Renal cortex interstitium (tissue), 15 donors: ENCODE measurements around the gene SLC52A1. TPM values are rescaled to one million over a fixed set of nuclear protein-coding genes. Genes with fewer than 3 reads are reported as not detected.
"Not testable (repeated sequence)": the region's sequence is repeated elsewhere in the genome, so short reads cannot be mapped to it uniquely, and the experiment has no call there.

Experiments
- DNase-seq, 11 donors: peaks; one replicate each; pipeline ENCODE4 v3.0.0-alpha.2; 2013; ENCODE audit warnings: low read depth in 9 of 11, low spot score in 4 of 11; ENCODE audit errors: extremely low read depth in 1 of 11
- long read RNA-seq, 16 experiments: transcript quantifications; one replicate each; lab custom pipeline, GENCODE V29; 2026
- polyA plus RNA-seq, 3 donors: library from polyadenylated mRNA; unstranded; fragments of 120-200 nt; gene quantifications; one replicate each; pipeline ENCODE4 v1.2.1, GENCODE V29; 2013; ENCODE audit not compliant: insufficient read length in 3 of 3

SLC52A1 gene
- under 1 TPM; 0.16 to 0.47 (median 0.16) TPM for polyA plus RNA-seq
- long read RNA-seq, donor 1: 0 reads
- long read RNA-seq, donor 2: 0 reads
- long read RNA-seq, donor 3: 0 reads
- long read RNA-seq, donor 4: 0 reads
- long read RNA-seq, donor 5: 0 reads
- long read RNA-seq, donor 6: 0 reads
- long read RNA-seq, donor 7: 0 reads
- long read RNA-seq, donor 8: 0 reads
- long read RNA-seq, donor 9: 0 reads
- long read RNA-seq, donor 10: 0 reads
- long read RNA-seq, donor 11: 0 reads
- long read RNA-seq, donor 12: 0 reads
- long read RNA-seq, donor 13: 0 reads
- long read RNA-seq, donor 14: 0 reads
- long read RNA-seq, donor 15: 0 reads
- long read RNA-seq, donor 16: 0 reads

DNA sequence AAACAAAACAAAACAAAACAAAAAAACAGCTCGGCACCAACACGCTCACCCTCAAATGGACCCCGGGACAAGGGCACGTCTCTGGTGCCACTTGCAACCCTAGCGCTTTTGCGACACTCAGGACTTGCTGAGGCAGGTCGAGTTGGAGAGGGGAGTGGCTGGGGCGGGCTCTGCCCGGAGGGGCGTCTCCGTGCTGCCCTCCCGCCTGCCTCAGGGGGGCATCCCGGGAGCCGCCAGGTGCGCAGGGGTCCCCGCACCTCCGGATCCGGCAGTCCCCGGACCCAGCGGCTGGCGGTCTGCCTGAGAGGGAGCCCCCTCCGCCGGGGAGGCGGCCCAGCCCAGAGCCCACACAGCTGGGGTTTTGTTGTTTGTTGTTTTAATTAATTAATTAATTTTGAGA is at the start of gene SLC52A1:
SLC52A1 (minus strand) TSS at position 112 of the 400 bp plus-strand sequence. CDS start 820 bp downstream, outside the sequence.
- DNase-seq: peak in 1 of 11 donors; percentile 6

DNA sequence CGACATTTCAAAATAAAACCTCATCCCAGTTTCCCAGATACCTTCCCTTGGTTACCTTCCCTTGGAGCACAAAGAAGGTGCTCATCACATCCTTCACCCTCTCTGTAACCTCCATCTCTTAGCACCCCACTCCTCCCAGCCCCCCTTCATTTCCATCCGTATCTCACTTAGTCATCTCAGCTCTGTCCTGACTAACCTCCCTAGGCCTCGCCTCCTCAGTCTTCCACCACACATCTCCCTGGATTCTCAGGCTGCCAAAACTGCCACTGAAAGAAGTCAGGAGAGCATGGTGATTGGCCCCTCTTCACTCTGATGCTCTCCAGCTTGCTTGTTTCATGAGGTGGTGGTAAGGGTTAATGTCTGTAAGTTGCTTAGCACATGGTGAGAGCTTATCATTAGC is 45.4 kb upstream of the SLC52A1 start:
- no peak for DNase-seq

DNA sequence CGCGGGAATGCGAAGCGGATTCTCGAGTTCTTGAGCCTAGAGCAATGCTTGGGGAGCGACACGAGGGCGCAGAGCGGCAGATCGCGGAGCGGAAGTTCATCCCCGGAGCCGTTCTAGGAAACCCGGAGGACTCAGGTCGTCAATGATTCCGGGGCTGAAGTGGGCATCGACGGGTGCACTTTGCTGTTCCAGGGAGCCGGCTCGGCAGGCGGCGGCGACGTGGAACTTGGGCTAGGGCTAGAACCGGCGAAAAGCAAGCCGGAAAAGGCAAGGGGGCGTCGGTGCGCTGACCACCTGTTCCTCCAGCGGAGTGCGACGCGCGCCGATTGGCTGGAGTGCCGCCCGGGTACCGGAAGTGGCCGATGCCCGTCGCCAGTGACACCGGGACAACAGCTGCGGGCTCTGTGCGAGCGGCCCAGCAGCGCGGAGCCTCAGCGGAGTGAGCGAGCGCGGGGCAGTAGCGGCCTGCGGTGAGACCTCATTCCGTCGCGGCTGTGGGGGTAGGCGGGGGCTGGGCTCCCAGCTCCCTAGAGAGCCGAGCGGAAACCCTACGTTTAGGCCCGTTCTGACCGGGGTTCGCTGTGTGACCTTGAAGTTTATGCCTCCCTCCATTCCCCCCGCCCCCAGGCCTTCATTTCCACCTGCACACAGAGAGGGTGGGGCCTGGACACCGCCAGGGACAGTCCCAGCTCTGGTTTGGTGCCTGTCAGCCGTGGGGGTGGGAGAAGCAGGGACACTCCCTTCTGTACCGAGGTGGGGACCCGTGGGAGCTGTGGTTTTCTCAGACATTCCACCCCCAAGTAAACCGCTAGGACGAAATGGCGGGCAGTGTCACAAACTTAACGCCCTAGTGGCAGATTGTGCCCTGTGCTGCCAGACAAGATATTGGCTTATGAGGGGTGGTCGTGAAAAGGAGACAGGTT is 43.1 kb upstream of the SLC52A1 start, which contains the start of gene ZFP3:
ZFP3 (plus strand) TSS at position 362 of the 923 bp plus-strand sequence. CDS start 13,038 bp downstream, outside the sequence.
- DNase-seq: peak; percentile 70 to 85 (median 77)

DNA sequence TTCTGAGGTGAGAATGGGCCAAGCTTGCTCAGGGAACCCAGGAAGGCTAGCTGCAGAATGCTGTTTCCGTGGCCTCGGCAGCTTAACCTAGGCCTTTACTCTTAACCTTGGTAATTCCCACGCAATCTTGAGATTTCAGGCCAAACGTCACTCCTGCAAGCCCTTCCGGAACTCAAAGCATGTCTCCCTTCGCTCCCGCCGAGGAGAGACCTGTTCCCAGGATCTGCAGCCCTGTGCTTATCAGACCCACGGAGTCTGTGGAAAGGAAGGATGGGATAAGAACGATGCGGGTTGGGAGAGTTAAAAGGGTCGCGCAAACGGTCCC is 42.5 kb upstream of the SLC52A1 start:
- DNase-seq: peak in 1 of 11 donors; percentile 10

DNA sequence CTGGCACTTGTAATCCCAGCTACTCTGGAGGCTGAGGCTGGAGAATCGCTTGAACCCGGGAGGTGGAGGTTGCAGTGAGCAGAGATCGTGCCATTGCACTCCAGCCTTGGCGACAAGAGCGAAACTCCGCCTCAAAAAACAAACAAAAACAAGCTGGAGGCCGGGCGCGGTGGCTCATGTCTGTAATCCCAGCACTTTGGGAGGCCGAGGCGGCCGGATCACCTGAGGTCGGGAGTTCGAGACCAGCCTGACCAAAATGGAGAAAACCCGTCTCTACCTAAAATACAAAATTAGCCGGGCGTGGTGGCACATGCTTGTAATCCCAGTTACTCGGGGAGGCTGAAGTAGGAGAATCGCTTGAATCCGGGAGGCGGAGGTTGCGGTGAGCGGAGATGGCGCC is 42.0 kb upstream of the SLC52A1 start:
- DNase-seq: not testable (repeated sequence)

DNA sequence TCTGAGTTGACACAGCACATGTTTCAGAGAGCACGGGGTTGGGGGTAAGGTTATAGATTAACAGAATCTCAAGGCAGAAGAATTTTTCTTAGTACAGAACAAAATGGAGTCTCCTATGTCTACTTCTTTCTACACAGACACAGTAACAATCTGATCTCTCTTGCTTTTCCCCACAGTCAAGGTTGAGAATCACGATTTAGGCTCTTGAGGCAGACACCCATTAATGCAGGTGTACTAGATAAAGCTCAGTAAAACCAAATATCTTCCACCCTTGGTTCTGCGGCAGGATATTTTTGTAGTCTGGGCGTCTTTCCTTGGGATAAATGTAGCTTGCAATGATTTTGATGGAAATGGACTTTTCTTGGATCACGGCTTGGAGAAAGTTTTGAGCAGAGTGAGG is 40.2 kb upstream of the SLC52A1 start:
- DNase-seq: not testable (repeated sequence)

DNA sequence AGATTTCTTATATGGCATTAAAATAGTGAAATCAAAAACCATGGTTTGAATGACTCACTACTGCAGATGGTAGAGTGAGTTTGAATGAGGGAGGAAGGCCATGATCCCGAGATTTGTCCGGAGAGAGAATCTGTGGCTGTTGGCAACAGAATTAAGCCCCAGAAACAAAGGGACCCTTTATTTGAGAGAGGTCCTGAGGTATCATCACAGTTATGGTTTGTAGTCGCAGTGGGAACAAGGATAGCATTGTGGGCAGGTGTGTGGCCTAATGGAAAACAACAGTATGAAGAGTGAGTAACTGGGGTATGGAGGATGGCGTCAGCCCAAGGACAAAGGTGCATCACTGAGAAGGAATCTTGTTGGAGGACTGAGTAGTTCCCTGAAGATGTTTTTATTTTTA is 34.5 kb upstream of the SLC52A1 start:
- no peak for DNase-seq

DNA sequence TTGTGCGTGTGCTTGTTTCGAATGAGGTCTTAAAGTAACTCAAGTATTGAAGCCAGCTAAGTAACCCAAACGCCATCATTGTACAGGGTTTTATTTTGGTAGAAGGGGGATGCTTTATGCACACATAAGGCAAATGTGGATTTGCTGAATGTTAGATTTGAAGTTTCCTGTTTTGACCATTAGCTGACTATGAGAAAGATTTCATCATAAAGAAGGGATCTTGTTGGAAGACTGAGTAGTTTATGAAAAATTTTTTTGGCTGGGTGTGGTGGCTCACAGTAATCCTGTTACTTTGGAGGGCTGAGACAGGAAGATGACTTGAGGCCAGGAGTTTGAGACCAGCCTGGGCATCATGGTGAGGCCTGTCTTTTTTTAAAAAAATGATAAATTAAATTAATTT is 33.0 kb upstream of the SLC52A1 start:
- no peak for DNase-seq

DNA sequence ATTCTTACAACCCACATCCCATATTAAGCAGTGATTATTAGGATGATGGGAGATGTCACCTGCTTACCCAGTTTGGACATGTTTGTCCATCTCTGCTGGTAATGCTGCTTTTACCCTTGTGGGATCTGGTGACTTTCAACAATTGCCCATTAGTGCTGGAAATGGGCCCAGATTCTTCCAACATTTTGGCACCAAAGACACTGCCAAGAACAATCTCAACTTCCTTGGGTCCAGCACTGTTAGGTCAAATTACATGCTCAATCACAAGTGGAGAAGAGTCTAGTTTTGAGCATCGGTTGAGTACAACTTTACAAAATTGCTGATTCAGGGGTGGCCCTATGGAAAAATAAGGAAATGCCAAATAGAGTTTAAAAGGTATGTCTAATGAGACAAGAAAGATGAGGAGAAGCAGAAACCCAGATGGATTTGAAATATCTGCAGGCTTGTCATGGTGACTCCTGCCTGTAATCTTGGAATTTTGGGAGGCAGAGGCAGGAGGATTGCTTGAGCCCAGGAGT is 30.1 kb upstream of the SLC52A1 start:
- DNase-seq: no peak

DNA sequence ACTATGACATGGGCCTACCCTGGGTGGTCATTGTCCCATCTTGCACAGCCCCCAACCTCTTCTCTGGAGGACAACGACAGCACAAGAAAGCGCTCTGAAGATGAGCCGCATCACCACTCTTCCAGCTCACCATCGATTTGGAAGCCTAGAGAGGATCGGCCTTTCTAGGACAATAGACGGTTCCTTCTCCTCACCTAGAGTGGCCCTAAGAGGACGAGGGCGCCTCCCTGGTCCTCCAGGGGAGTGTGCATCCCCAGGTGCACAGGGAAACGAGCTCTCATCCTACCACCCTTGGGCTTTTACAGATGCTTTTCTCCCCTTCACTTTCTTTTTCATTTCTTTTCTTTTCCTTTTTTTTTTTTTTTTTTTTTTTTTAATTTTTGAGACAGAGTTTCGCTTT is 20.3 kb upstream of the SLC52A1 start:
- no peak for DNase-seq

DNA sequence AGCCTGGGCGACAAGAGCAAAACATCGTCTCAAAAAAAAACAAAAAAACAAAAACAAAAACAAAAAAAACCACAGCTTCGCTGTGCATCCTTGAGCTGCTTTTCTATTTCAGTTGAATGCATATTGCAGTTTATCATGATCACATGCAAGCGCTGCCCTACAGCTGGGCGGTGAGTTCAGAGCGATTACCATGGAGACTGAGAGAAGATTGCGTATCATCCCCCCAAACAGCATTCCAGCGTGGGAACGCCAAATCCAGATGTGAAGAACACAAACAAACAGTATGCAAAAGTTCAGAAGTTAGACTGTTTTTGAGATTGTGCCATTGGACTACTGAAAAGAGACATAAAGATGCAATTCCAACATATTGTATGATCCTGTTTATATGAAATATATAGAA is 15.1 kb upstream of the SLC52A1 start:
- DNase-seq: peak in 5 of 11 donors; percentile 24 to 62 (median 40)

DNA sequence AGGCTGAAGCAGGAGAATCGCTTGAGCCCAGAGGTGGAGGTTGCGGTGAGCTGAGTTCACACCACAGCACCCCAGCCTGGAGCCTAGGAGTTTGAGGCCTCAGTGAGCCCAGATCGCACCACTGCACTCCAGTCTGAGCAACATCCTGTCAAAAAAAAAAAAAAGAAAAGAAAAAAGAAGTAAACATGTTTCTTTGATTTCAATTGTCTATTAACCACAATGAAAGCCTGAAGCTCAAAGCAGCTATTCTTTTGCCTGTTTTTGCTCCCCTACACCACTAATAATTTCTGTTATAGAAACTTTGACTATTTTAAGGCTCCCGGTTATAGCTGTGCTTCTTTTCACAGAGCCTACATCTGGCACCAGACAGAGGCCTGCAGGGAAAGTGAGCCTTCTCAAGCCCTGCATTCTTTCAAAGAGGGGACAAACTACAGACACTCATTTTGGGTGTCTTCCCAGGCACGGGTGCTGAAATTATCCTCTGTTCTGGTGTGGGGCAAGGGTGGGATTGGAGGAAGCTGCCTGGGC is 14.2 kb upstream of the SLC52A1 start:
- DNase-seq: no peak

DNA sequence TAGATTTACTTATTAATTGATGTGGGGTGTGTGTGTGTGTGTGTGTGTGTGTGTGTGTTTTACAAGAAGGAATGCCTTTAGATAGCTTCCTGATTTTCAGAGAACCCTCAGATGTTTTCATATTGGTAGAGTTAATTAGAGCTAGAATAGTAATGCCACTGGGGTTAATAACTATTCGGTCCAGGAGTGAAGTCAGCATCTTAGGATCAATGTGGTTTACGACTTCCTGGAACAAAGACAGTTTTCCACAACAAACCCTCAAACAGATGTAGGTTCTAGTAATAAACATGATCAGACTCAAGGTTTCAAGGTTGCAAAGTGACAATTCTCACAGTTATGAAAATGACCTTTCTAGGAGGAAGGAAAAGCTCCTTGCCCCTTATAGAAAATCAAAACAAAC is 12.2 kb upstream of the SLC52A1 start:
- DNase-seq: no peak

DNA sequence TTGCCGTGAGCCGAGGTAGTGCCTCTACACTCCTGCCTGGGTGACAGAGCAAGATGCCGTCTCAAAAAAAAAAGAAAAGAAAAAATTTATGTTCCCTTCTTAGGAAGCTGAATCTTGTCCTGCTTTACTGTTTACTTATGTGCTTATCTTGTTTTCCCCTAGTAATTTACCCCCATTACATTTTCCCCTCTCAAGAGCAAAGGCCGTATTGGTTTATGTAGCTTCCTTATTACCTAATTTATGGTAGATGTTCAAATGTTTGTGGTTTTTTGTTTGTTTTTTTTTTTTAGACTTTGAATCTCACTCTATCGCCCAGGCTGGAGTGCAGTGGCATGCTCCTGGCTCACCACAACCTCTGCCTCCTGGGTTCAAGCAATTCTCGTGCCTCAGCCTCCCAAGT is 10.3 kb upstream of the SLC52A1 start:
- DNase-seq: no peak

DNA sequence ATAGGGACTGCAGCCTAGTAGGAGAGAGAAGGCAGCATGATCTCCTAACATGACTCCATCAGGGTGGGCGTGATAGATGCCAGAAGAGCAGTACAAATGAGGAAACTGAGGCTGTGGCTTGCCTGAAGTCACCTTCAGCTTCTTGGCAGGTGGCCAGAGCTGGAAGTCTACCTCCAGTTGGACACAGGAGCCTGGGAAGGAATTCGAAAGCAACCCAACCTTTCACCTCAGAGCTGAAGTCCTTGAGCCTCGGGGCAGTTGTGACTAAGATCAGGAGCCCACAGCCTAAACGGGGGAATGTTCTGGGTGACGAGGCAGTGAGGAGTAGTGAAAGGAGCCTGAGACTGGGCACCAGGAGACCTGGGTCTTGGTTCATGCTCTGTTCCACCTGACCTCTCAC is 9.4 kb upstream of the SLC52A1 start:
- DNase-seq: no peak

DNA sequence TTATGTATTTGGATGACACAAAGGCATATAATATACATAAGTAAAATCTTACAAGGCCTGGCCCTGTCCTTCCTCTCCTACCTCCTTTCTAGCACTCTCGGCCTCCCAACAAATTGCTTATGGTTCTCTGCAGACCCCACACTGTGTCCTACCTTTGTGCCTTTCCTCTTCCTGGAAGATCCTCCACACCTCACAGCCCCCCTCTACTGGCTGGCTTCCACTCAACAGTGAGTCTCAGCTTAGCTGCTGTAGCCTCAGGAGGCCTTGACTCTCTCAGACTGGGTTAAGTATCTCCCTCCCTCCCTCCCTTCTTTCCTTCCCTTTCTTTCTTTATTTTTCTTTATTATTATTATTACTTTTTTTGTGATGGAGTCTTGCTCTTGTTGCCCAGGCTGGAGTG is 8.3 kb upstream of the SLC52A1 start:
- no peak for DNase-seq

DNA sequence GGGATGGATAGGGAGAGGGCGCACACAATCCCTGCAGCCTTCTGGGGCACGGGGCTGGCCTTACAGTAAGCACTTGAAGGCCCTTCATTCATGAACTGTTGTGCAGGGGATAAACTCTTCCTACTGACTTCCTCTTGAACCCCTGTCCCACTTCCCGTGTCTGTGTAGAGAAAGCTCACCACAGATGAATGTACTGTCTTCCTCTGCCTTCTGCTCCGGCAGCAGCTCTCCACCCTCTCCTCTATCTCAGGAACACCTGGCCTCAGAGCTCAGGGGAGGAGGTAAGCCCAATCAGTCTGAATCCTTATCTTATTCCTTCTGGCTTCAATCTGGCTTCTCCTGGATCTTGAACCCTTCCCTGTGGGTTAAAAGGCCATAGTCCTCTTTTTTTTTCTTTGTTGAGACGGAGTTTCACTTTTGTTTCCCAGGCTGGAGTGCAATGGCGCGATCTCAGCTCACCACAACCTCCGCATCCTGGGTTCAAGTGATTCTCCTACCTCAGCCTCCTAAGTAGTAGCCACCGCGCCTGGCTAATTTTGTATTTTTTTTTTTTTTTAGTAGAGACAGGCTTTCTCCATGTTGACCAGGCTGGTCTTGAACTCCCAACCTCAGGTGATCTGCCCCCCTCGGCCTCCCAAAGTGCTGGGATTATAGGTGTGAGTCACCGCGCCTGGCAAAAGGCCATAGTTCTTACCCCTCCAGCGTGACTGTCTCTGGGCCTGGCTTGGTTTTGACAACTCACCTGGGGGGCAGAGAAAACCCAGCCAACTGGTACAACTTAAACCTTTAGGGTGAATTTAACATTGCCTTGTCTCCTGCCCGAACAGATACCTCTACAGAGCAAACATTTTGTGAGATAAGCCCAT is 7.2 kb upstream of the SLC52A1 start:
- no peak for DNase-seq

DNA sequence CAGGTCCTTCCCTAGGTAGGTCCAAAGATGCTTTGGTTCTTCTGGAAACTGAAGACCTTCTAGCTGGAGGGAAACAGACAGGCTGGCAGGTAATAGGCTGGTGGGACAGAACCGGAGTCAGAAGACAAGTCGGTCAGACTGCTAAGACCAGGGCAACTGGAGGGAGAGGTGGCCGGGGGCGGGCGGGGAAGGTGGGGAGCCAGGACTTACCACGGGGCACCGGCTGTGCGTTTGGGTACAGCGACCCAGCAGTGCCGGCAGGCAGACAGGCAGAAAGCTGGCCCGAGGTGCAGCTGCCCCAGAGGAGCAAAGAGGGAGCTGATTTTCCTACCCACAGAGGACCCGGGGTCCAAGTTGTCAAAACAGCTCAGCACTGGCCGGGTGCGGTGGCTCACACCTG is 575 bp downstream of the SLC52A1 start:
- DNase-seq: no peak

DNA sequence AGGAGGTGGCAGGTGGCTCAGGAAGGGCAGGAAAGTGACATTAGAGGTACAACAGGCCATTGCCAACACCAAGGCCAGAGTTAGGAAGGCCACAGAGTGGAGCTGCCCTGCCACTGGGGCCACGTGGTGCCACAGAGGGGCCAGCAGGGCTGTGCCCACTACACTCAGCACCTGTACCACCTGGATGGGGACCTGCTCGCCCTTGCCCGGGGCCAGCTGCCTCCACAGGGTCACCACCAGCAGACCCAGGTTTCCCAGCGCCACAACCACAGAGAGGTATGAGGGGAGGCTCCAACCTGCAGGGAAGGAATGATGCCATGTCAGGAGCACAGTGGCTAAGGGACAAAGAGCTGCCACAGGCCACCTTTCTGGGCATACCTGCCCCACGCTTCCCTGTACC is 1.2 kb downstream of the SLC52A1 start:
- no peak for DNase-seq
